ENCODE results near the gene FNTB.

DNA sequence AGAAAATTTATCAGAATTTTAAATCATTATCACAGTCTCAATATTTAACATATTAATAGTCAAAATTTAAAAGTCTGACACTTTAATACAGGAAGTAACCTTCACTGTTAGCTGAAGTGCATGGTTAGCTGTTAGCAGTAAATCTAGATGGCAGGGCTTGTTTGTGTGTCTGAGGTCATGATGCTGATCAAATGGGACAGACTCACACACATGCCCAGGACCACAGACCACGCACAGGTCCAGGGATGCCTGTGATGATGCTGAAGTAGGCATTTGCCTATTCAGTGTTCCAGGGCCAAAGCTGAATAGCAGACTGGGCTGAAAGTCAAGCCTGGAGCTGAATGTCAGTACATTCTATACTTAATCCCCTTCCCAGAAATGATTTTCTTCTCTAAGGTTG, 20.5 kb downstream of the FNTB start:
- TF ChIP-seq FOSL1 (CRISPR knock-in tag; IDR thresholded peaks at IDR 0.05; ENCODE audit: borderline replicate concordance), result no peak
- TF ChIP-seq CTCF (CRISPR knock-in tag; IDR thresholded peaks at IDR 0.05), result no peak
- TF ChIP-seq, protein P1, sequence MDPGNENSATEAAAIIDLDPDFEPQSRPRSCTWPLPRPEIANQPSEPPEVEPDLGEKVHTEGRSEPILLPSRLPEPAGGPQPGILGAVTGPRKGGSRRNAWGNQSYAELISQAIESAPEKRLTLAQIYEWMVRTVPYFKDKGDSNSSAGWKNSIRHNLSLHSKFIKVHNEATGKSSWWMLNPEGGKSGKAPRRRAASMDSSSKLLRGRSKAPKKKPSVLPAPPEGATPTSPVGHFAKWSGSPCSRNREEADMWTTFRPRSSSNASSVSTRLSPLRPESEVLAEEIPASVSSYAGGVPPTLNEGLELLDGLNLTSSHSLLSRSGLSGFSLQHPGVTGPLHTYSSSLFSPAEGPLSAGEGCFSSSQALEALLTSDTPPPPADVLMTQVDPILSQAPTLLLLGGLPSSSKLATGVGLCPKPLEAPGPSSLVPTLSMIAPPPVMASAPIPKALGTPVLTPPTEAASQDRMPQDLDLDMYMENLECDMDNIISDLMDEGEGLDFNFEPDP (CRISPR knock-in tag; conservative IDR thresholded peaks at IDR 0.05), result no peak
- TF ChIP-seq ETV6 (CRISPR knock-in tag; conservative IDR thresholded peaks at IDR 0.05), result no peak
- TF ChIP-seq, protein P2, sequence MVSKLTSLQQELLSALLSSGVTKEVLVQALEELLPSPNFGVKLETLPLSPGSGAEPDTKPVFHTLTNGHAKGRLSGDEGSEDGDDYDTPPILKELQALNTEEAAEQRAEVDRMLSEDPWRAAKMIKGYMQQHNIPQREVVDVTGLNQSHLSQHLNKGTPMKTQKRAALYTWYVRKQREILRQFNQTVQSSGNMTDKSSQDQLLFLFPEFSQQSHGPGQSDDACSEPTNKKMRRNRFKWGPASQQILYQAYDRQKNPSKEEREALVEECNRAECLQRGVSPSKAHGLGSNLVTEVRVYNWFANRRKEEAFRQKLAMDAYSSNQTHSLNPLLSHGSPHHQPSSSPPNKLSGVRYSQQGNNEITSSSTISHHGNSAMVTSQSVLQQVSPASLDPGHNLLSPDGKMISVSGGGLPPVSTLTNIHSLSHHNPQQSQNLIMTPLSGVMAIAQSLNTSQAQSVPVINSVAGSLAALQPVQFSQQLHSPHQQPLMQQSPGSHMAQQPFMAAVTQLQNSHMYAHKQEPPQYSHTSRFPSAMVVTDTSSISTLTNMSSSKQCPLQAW (CRISPR knock-in tag; IDR thresholded peaks at IDR 0.05), result no peak
- TF ChIP-seq EHMT2 (IDR thresholded peaks at IDR 0.05; ENCODE audit: borderline replicate concordance, low read depth, low read length), result no peak
- no peak for TF ChIP-seq POLR2AphosphoS5 (IDR thresholded peaks at IDR 0.05; ENCODE audit: low read depth, low read length)
- no peak for TF ChIP-seq TRIM22 (IDR thresholded peaks at IDR 0.05)
- TF ChIP-seq, protein P3, sequence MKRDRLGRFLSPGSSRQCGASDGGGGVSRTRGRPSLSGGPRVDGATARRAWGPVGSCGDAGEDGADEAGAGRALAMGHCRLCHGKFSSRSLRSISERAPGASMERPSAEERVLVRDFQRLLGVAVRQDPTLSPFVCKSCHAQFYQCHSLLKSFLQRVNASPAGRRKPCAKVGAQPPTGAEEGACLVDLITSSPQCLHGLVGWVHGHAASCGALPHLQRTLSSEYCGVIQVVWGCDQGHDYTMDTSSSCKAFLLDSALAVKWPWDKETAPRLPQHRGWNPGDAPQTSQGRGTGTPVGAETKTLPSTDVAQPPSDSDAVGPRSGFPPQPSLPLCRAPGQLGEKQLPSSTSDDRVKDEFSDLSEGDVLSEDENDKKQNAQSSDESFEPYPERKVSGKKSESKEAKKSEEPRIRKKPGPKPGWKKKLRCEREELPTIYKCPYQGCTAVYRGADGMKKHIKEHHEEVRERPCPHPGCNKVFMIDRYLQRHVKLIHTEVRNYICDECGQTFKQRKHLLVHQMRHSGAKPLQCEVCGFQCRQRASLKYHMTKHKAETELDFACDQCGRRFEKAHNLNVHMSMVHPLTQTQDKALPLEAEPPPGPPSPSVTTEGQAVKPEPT (CRISPR knock-in tag; IDR thresholded peaks at IDR 0.05; ENCODE audit: low read depth), result no peak
- TF ChIP-seq HOXA5 (CRISPR knock-in tag; IDR thresholded peaks at IDR 0.05), result no peak
- TF ChIP-seq STAT5B (CRISPR knock-in tag; IDR thresholded peaks at IDR 0.05), result no peak
- TF ChIP-seq AFF4 (CRISPR knock-in tag; IDR thresholded peaks at IDR 0.05), result no peak
- TF ChIP-seq CHD2 (IDR thresholded peaks at IDR 0.05; ENCODE audit: low read depth, low read length), result no peak
